Upper lobe of left lung (tissue), 4 donors: Measurements from ENCODE around the gene SPDYA.

ENCODE experiments used
- CTCF ChIP-seq, 6 experiments: fragments of 450-650 bp in 4 of 6; fragments of 200-600 bp in 2 of 6; sonication (generic) in 2 of 6; IDR thresholded peaks; one replicate each; pipeline ENCODE4 v1.5.1; 2016 to 2019; ENCODE audit warnings: antibody characterized with exemption in 6 of 6
- EP300 ChIP-seq, 4 donors: sonication (generic); formaldehyde crosslinking; IDR thresholded peaks; one replicate each; pipeline ENCODE4 v1.5.1; 2017; ENCODE audit warnings: antibody characterized with exemption in 4 of 4, control low read depth in 2 of 4
- POLR2A ChIP-seq, 4 donors: fragments of 450-650 bp; IDR thresholded peaks; one replicate each; pipeline ENCODE4 v1.5.1; 2016 to 2017; ENCODE audit warnings: antibody characterized with exemption in 4 of 4, mild to moderate bottlenecking in 2 of 4
- POLR2AphosphoS5 ChIP-seq, 2 donors: sonication (generic); formaldehyde crosslinking; IDR thresholded peaks; one replicate each; pipeline ENCODE4 v1.5.1; 2017; ENCODE audit warnings: antibody characterized with exemption in 2 of 2

- TF ChIP-seq CTCF (IDR thresholded peaks at IDR 0.05), result no peak
- no peak for TF ChIP-seq POLR2A (IDR thresholded peaks at IDR 0.05)
- TF ChIP-seq POLR2AphosphoS5 (IDR thresholded peaks at IDR 0.05), result no peak
- no peak for TF ChIP-seq EP300 (IDR thresholded peaks at IDR 0.05)
Observed at GRCh38 chr2:28871620-28872019, 61.0 kb downstream of the SPDYA start.
